Gastroesophageal sphincter (tissue), 4 donors: Measurements from ENCODE around the gene PCSK5. TPM values are rescaled to one million over a fixed set of nuclear protein-coding genes. Genes with fewer than 3 reads are reported as not detected.
A peak's percentile ranks its signal among the peaks of the same experiment; 100 is the strongest.

ENCODE experiments used
- ATAC-seq: fragments of 150-250 bp; one replicate; pipeline ENCODE4 v1.9.1; 2016; ENCODE audit warnings: mild to moderate bottlenecking, moderate library complexity
- H3K27ac ChIP-seq, 4 donors: fragments of 200-600 bp; sonication (generic) in 3 of 4; 1 replicate in 3 of 4; 2 replicates in 1 of 4; pipeline ENCODE4 v1.5.1; 2016 to 2019
- H3K27me3 ChIP-seq: fragments of 200-600 bp; sonication (generic); one replicate; pipeline ENCODE4 v1.5.1; 2019
- H3K36me3 ChIP-seq, 2 donors: fragments of 200-600 bp; sonication (generic); one replicate each; pipeline ENCODE4 v1.5.1; 2019; ENCODE audit warnings: control low read depth in 1 of 2
- H3K4me1 ChIP-seq, 3 donors: fragments of 200-600 bp; sonication (generic); 1 replicate in 2 of 3; 2 replicates in 1 of 3; pipeline ENCODE4 v1.5.1; 2016 to 2019; ENCODE audit warnings: control low read depth in 2 of 3
- H3K4me3 ChIP-seq, 2 donors: fragments of 200-600 bp; sonication (generic); one replicate each; pipeline ENCODE4 v1.5.1; 2019; ENCODE audit warnings: mild to moderate bottlenecking in 1 of 2, moderate library complexity in 1 of 2
- H3K9me3 ChIP-seq, 3 donors: fragments of 200-600 bp; sonication (generic); one replicate each; pipeline ENCODE4 v1.5.1; 2017 to 2019; ENCODE audit warnings: control low read depth in 2 of 3
- CTCF ChIP-seq, 4 experiments: fragments of 200-600 bp in 2 of 4; fragments of 450-650 bp in 2 of 4; sonication (generic) in 1 of 4; IDR thresholded peaks; one replicate each; pipeline ENCODE4 v1.5.1; 2017 to 2019; ENCODE audit warnings: antibody characterized with exemption in 4 of 4, mild to moderate bottlenecking in 2 of 4, moderate library complexity in 2 of 4
- EP300 ChIP-seq: sonication (generic); formaldehyde crosslinking; IDR thresholded peaks from one replicate; pipeline ENCODE4 v1.6.1; 2017; ENCODE audit warnings: antibody characterized with exemption, mild to moderate bottlenecking
- POLR2A ChIP-seq, 2 donors: fragments of 450-650 bp; IDR thresholded peaks; one replicate each; pipeline ENCODE4 v1.6.1; 2017; ENCODE audit warnings: antibody characterized with exemption in 2 of 2, mild to moderate bottlenecking in 2 of 2, moderate library complexity in 1 of 2
- POLR2AphosphoS5 ChIP-seq: sonication (generic); formaldehyde crosslinking; IDR thresholded peaks from one replicate; pipeline ENCODE4 v1.6.1; 2017; ENCODE audit warnings: antibody characterized with exemption
- WGBS, 2 donors: methylation state at CpG; one replicate each; pipeline ENCODE4 v1.1.5; 2018; ENCODE audit warnings: low coverage in 1 of 2; 5-methylcytosine and 5-hydroxymethylcytosine counted together
- total RNA-seq, 4 donors: library from RNA; depleted of rRNA; stranded (reverse); fragments of >200 nt; gene quantifications; one replicate each; pipeline ENCODE4 v1.1.0, GENCODE V29; 2016

The PCSK5 gene
- total RNA-seq, 4 donors from 2014 or later, result 20.1 to 37.3 (median 28.1) TPM

DNA sequence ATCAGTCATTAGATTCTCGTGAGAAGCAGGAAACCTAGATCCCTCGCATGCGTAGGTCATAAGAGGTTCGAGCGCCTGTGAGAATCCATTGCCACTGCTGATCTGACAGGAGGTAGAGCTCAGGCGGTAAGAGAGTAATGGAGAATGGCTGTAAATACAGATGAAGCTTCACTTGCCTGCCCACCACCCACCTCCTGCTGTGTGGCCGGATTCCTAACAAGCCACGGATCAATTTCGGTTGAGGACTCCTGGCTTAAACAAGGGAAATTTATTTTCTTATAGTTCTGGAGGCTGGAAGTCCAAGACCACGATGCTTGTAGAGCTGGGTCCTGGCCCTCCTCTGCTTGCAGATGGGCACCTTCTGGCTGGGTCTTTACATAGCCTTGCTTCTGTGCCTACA is 200.4 kb downstream of the PCSK5 start:
- Histone ChIP-seq H3K4me1 (no peaks in the 10 kb centered on the region), H3K27me3 (no peaks in the 10 kb centered on the region), H3K27ac (no peak overlapping the region), H3K4me3 (no peak overlapping the region), H3K9me3 (no peaks in the 10 kb centered on the region), H3K36me3 (peaks cover 0 to 9% of the 10 kb centered on the region in 2 donors)
- no peak for ATAC-seq
- 91 to 95% methylated on average over 7 to 10 of the region's 10 CpGs for WGBS, 2 donors
- no peak for TF ChIP-seq EP300
- TF ChIP-seq CTCF (IDR thresholded peaks at IDR 0.05), result no peak
- TF ChIP-seq POLR2AphosphoS5, result no peak

DNA sequence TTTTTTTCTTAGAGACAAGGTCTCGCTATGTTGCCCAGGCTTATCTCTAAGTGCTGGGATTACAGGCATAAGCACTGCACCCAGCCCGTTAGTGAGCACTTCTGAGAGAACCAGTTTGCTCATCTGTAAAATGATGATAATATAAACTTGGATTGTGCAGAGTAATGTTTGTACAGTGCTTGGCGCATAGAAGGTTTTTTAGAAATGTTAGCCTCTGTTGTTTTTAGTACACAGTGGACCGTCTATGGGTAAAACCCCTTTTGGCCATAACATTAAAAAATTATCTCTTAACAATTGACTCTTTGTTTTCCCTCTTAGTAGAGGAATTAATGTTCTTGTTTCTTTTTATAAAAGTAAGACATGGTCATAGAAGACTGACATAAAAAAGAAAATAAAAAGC is 202.1 kb downstream of the PCSK5 start:
- WGBS, 2 donors, result 53 to 70% methylated on average over 4 of the region's 4 CpGs
- no peaks in the 10 kb centered on the region for H3K27me3 ChIP-seq
- no peaks in the 10 kb centered on the region for H3K4me1 ChIP-seq
- peaks cover 0 to 23% of the 10 kb centered on the region in 2 donors for H3K36me3 ChIP-seq
- no peak overlapping the region for H3K27ac ChIP-seq
- no peaks in the 10 kb centered on the region for H3K9me3 ChIP-seq
- TF ChIP-seq EP300 (no peak), POLR2AphosphoS5 (no peak), CTCF (IDR thresholded peaks at IDR 0.05) (no peak), POLR2A (IDR thresholded peaks at IDR 0.05) (no peak)
- no peak overlapping the region for H3K4me3 ChIP-seq
- no peak for ATAC-seq

DNA sequence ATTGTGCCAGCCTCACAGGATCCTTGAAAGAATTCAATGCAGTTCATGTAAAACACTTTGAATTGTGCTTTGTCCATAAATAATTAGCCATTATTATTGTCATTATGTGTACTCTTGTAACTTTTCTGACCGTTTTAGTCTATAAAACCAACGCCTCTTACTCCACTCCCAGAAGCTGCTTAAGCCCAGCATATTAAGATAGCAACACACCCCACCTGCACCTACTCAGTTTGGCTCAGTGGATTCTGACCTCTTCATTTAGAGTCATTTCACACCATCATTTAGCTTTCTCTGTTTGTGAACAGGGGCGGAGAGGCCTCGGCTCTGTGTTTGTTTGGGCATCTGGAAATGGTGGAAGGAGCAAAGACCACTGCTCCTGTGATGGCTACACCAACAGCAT is 205.1 kb downstream of the PCSK5 start:
- H3K9me3 ChIP-seq, result no peaks in the 10 kb centered on the region
- no peak for ATAC-seq
- 85 to 95% methylated on average over 2 to 3 of the region's 4 CpGs for WGBS, 2 donors

DNA sequence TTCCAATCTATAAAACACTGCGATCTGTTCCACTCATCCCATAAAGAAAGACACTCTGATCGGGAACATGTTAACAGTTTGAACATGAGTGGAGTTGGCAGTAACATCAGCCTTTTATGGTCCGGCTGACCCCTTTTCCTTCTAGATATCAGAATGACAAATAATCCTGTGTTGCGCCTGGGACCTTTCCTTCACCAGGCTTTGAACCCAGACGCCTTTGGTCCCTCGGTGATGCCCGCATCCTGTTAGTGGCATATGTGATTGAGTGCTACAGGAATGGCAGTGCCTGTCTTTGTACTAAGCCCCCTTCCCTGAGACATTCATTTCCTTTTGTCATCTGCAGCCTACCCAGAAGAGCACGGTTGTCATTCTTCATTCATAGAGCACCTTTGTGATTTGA is 209.0 kb downstream of the PCSK5 start:
- WGBS, 2 donors, result 82% methylated on average over 6 to 8 of the region's 8 CpGs
- Histone ChIP-seq H3K27me3 (no peaks in the 10 kb centered on the region), H3K9me3 (no peaks in the 10 kb centered on the region), H3K4me3 (no peak overlapping the region), H3K4me1 (peaks cover 0 to 26% (median 7%) of the 10 kb centered on the region in 3 donors), H3K36me3 (peaks cover 0 to 44% of the 10 kb centered on the region in 2 donors), H3K27ac (no peak overlapping the region)
- ATAC-seq, result no peak
- TF ChIP-seq POLR2A (IDR thresholded peaks at IDR 0.05) (no peak), EP300 (no peak), POLR2AphosphoS5 (no peak), CTCF (IDR thresholded peaks at IDR 0.05) (no peak)

More for the DNA sequence above, 205.1 kb downstream of the PCSK5 start:
- Histone ChIP-seq H3K36me3 (peaks cover 0 to 44% of the 10 kb centered on the region in 2 donors), H3K27me3 (no peaks in the 10 kb centered on the region), H3K4me3 (no peak overlapping the region), H3K27ac (no peak overlapping the region), H3K4me1 (peaks cover 0 to 4% (median 0%) of the 10 kb centered on the region in 3 donors)
- TF ChIP-seq POLR2A (IDR thresholded peaks at IDR 0.05) (no peak), EP300 (no peak), POLR2AphosphoS5 (no peak), CTCF (IDR thresholded peaks at IDR 0.05) (no peak)

GRCh38 chr9:76101075-76101474 is 210.6 kb downstream of the PCSK5 start:
- Histone ChIP-seq H3K27ac (peak overlapping the region in 2 of 4 donors; percentile 25 to 30), H3K27me3 (no peaks in the 10 kb centered on the region), H3K36me3 (peaks cover 0 to 34% of the 10 kb centered on the region in 2 donors), H3K4me3 (no peak overlapping the region), H3K4me1 (peaks cover 0 to 26% (median 7%) of the 10 kb centered on the region in 3 donors), H3K9me3 (no peaks in the 10 kb centered on the region)
- WGBS, 2 donors, result 4 to 31% methylated on average over 5 of the region's 5 CpGs
- ATAC-seq, result no peak
- TF ChIP-seq POLR2A (IDR thresholded peaks at IDR 0.05), result no peak
